IMR-90 (cell line): ENCODE data around the gene INPP5E. TPM values are rescaled to one million over a fixed set of nuclear protein-coding genes. Genes with fewer than 3 reads are reported as not detected.

Source experiments
- ATAC-seq: fragments of 200-7000 bp; cut with Tn5 transposase; 2 replicates; pipeline ENCODE4 v1.9.1; 2020; ENCODE audit warnings: low read depth, mild to moderate bottlenecking, moderate library complexity
- BruUV-seq: library from RNA; stranded (reverse); fragments of 400-500 nt; replicated peaks from 2 replicates; lab custom pipeline; 2021; lab: Mats Ljungman, UMichigan
- CTCF ChIA-PET: fragments of 300-600 bp; formaldehyde crosslinking; extraction: SDS; loops from one replicate; lab custom pipeline; 2021; ENCODE audit warnings: antibody characterized with exemption; lab: Yijun Ruan, JAX
- POLR2A ChIA-PET: fragments of 300-600 bp; sonication (Branson Sonifier 250); formaldehyde crosslinking; loops from one replicate; lab custom pipeline; 2022; ENCODE audit warnings: antibody characterized with exemption; ENCODE audit not compliant: unreplicated experiment; lab: Charles Lee
- DNase-seq: peaks from one replicate; pipeline ENCODE4 v3.0.0; 2013
- H2AFZ ChIP-seq: replicated peaks from 2 replicates; pipeline ENCODE3; 2013; ENCODE audit warnings: low read length, mild to moderate bottlenecking; ENCODE audit not compliant: poor library complexity
- H2AK5ac ChIP-seq: 2 replicates; pipeline ENCODE4 v1.6.1; 2013; ENCODE audit warnings: low read depth, low read length, inconsistent platforms
- H2AK9ac ChIP-seq: replicated peaks from 2 replicates; pipeline ENCODE3; 2013; ENCODE audit warnings: mild to moderate bottlenecking, low read depth, low read length, moderate library complexity; ENCODE audit not compliant: poor library complexity
- H2BK120ac ChIP-seq: 2 replicates; pipeline ENCODE4 v1.6.1; 2013; ENCODE audit warnings: low read depth, low read length, inconsistent platforms
- H2BK15ac ChIP-seq: 3 replicates; pipeline ENCODE4 v1.6.1; 2013; ENCODE audit warnings: low read depth, low read length, inconsistent platforms
- H2BK20ac ChIP-seq: 2 replicates; pipeline ENCODE4 v1.6.1; 2013; ENCODE audit warnings: low read depth, mild to moderate bottlenecking, inconsistent platforms, low read length, moderate library complexity
- H2BK5ac ChIP-seq: 2 replicates; pipeline ENCODE4 v1.6.1; 2013; ENCODE audit warnings: mild to moderate bottlenecking, low read depth, low read length, inconsistent platforms; ENCODE audit not compliant: poor library complexity, severe bottlenecking
- H3K14ac ChIP-seq: replicated peaks from 2 replicates; pipeline ENCODE4 v1.6.1; 2013; ENCODE audit warnings: low read depth, low read length, inconsistent platforms
- H3K18ac ChIP-seq: 2 replicates; pipeline ENCODE4 v1.6.1; 2013; ENCODE audit warnings: low read depth, low read length, control low read depth
- H3K23ac ChIP-seq: 2 replicates; pipeline ENCODE4 v1.6.1; 2013; ENCODE audit warnings: low read depth, low read length, inconsistent platforms
- H3K27ac ChIP-seq: 2 replicates; pipeline ENCODE4 v1.5.1; 2013; ENCODE audit warnings: mild to moderate bottlenecking, control low read depth, low read length; ENCODE audit not compliant: insufficient read depth
- H3K27me3 ChIP-seq: 2 replicates; pipeline ENCODE4 v1.6.1; 2013; ENCODE audit warnings: low read length; ENCODE audit not compliant: control insufficient read depth, insufficient read depth
- H3K36me3 ChIP-seq: 2 replicates; pipeline ENCODE4 v1.6.1; 2013; ENCODE audit warnings: low read length, mixed read lengths; ENCODE audit not compliant: control insufficient read depth, insufficient read depth
- H3K4ac ChIP-seq: 2 replicates; pipeline ENCODE4 v1.6.1; 2013; ENCODE audit warnings: low read depth, low read length, inconsistent platforms
- H3K4me1 ChIP-seq: 2 replicates; pipeline ENCODE4 v1.6.1; 2013; ENCODE audit warnings: low read length, mixed read lengths; ENCODE audit not compliant: control insufficient read depth, insufficient read depth
- H3K4me2 ChIP-seq: 2 replicates; pipeline ENCODE4 v1.6.1; 2013; ENCODE audit warnings: low read depth, mild to moderate bottlenecking, control low read depth, low read length, moderate library complexity
- H3K4me3 ChIP-seq: 2 replicates; pipeline ENCODE4 v1.5.1; 2013; ENCODE audit warnings: low read depth, mild to moderate bottlenecking, control low read depth, low read length, moderate library complexity; ENCODE audit not compliant: insufficient read depth
- H3K56ac ChIP-seq: 2 replicates; pipeline ENCODE4 v1.6.1; 2013; ENCODE audit warnings: low read length, inconsistent platforms; ENCODE audit not compliant: insufficient read depth; ENCODE audit errors: extremely low read depth
- H3K79me1 ChIP-seq, 2 experiments: 2 replicates each; pipeline ENCODE4 v1.6.1; 2013; ENCODE audit warnings: low read length in 2 of 2, inconsistent platforms in 1 of 2, low read depth in 1 of 2
- H3K9ac ChIP-seq: 2 replicates; pipeline ENCODE4 v1.6.1; 2013; ENCODE audit warnings: low read depth, low read length, control low read depth
- H3K9me1 ChIP-seq: 2 replicates; pipeline ENCODE4 v1.6.1; 2013; ENCODE audit warnings: low read length, inconsistent platforms; ENCODE audit not compliant: insufficient read depth
- H3K9me3 ChIP-seq: 2 replicates; pipeline ENCODE4 v1.6.1; 2013; ENCODE audit warnings: low read length; ENCODE audit not compliant: control insufficient read depth, insufficient read depth
- H4K20me1 ChIP-seq: 2 replicates; pipeline ENCODE4 v1.6.1; 2013; ENCODE audit warnings: low read length, inconsistent platforms; ENCODE audit not compliant: insufficient read depth
- H4K5ac ChIP-seq: 2 replicates; pipeline ENCODE4 v1.6.1; 2013; ENCODE audit warnings: mild to moderate bottlenecking, low read depth, low read length, control low read depth
- H4K8ac ChIP-seq, 2 experiments: 2 replicates each; pipeline ENCODE4 v1.6.1; 2013; ENCODE audit warnings: low read depth in 2 of 2, low read length in 2 of 2, control low read depth in 1 of 2, inconsistent platforms in 1 of 2
- H4K91ac ChIP-seq: 2 replicates; pipeline ENCODE4 v1.6.1; 2013; ENCODE audit warnings: low read depth, low read length, inconsistent platforms; ENCODE audit not compliant: insufficient read depth
- BHLHE40 ChIP-seq: fragments of 150-350 bp; IDR thresholded peaks from 2 replicates; pipeline ENCODE4 v1.6.1; 2016; ENCODE audit warnings: mild to moderate bottlenecking, low read depth, low read length
- CEBPB ChIP-seq: IDR thresholded peaks from 2 replicates; pipeline ENCODE4 v1.6.1; 2012; ENCODE audit warnings: low read depth, low read length, improper control_type of control experiment
- CHD1 ChIP-seq: IDR thresholded peaks from 2 replicates; pipeline ENCODE4 v1.6.1; 2012; ENCODE audit warnings: low read depth, low read length, improper control_type of control experiment
- CTCF ChIP-seq: conservative IDR thresholded peaks from 2 replicates; pipeline ENCODE4 v1.5.1; 2012; ENCODE audit warnings: mild to moderate bottlenecking, low read depth, low read length, improper control_type of control experiment
- ELK1 ChIP-seq: fragments of 150-350 bp; IDR thresholded peaks from 2 replicates; pipeline ENCODE4 v1.6.1; 2016; ENCODE audit warnings: low read depth, mild to moderate bottlenecking, low read length, moderate library complexity, borderline replicate concordance
- FOS ChIP-seq: fragments of 150-350 bp; IDR thresholded peaks from 2 replicates; pipeline ENCODE4 v1.6.1; 2016; ENCODE audit warnings: low read depth, low read length
- MAZ ChIP-seq: IDR thresholded peaks from 2 replicates; pipeline ENCODE4 v1.6.1; 2012; ENCODE audit warnings: low read depth, mild to moderate bottlenecking, low read length, improper control_type of control experiment, moderate library complexity, borderline replicate concordance
- MXI1 ChIP-seq: IDR thresholded peaks from 2 replicates; pipeline ENCODE4 v1.6.1; 2012; ENCODE audit warnings: low read depth, mild to moderate bottlenecking, low read length, moderate library complexity, borderline replicate concordance
- NFE2L2 ChIP-seq: fragments of 150-350 bp; IDR thresholded peaks from 2 replicates; pipeline ENCODE4 v1.6.1; 2016; ENCODE audit warnings: low read depth, mild to moderate bottlenecking, low read length
- POLR2A ChIP-seq: IDR thresholded peaks from 2 replicates; pipeline ENCODE4 v1.6.1; 2012; ENCODE audit warnings: mild to moderate bottlenecking, low read depth, low read length
- RCOR1 ChIP-seq: IDR thresholded peaks from 2 replicates; pipeline ENCODE4 v1.6.1; 2012; ENCODE audit warnings: mild to moderate bottlenecking, low read length, improper control_type of control experiment; ENCODE audit not compliant: insufficient replicate concordance
- SMC3 ChIP-seq: fragments of 150-350 bp; IDR thresholded peaks from 2 replicates; pipeline ENCODE4 v1.6.1; 2016; ENCODE audit warnings: low read depth, mild to moderate bottlenecking, antibody characterized with exemption, low read length, moderate library complexity
- USF2 ChIP-seq: fragments of 150-350 bp; IDR thresholded peaks from 2 replicates; pipeline ENCODE4 v1.6.1; 2017; ENCODE audit warnings: mild to moderate bottlenecking, antibody characterized with exemption, low read length, low read depth
- WGBS, 2 experiments: methylation state at CpG; one replicate each; pipeline versions ENCODE4 v1.1.5 to v1.1.7; 2013; ENCODE audit warnings: missing lambda C conversion rate in 2 of 2; ENCODE audit not compliant: insufficient read length in 1 of 2; ENCODE audit errors: extremely low coverage in 2 of 2; 5-methylcytosine and 5-hydroxymethylcytosine counted together
- dilution Hi-C: fragments of 300-500 bp; cut with HindIII; formaldehyde crosslinking; loops from one replicate; pipeline ENCODE4 v1.14.3; 2018; ENCODE audit warnings: low sequenced_read_pairs; ENCODE audit not compliant: unreplicated experiment
- in situ Hi-C: fragments of 300-500 bp; cut with MboI; formaldehyde crosslinking; loops from 3 replicates; pipeline ENCODE4 v1.14.3; 2019; ENCODE audit warnings: low sequenced_read_pairs, inconsistent platforms, mixed read lengths
- intact Hi-C: fragments of 100-400 bp; cut with micrococcal nuclease; formaldehyde crosslinking; loops from 2 replicates; pipeline ENCODE4 v1.10.0; 2022
- polyA plus RNA-seq, 3 experiments: library from polyadenylated mRNA; depleted of rRNA; stranded (reverse); fragments of >200 nt; gene quantifications; 2 replicates each; pipeline ENCODE4 v1.2.3, GENCODE V29; 2012; ENCODE audit warnings: low replicate concordance in 1 of 3
- total RNA-seq: library from RNA; depleted of rRNA; stranded (reverse); fragments of >200 nt; gene quantifications from 2 replicates; pipeline ENCODE4 v1.2.3, GENCODE V29; 2012

The INPP5E gene
- total and polyA plus RNA-seq, 2 of the 4 experiments (the other 2 are of a cell fraction) = 1.6 to 9.4 TPM

- H3K56ac ChIP-seq = no peak overlapping the region
- H2BK15ac ChIP-seq = no peak overlapping the region
- no peak overlapping the region for H2AK5ac ChIP-seq
- H3K4ac ChIP-seq = no peak overlapping the region
- 92% methylated on average over 5 of the region's 14 CpGs; no CpG with 5 or more reads in 1 of the 2 experiments for WGBS, 2 experiments
- no peak overlapping the region for H2BK20ac ChIP-seq
- H3K23ac ChIP-seq = no peak overlapping the region
- no peaks in the 10 kb centered on the region for H3K27me3 ChIP-seq
- H4K5ac ChIP-seq = no peak overlapping the region
- H3K36me3 ChIP-seq = peaks cover 90% of the 10 kb centered on the region
- CTCF ChIA-PET = no interaction called here
- DNase-seq = no peak
- no peak overlapping the region for H3K4me3 ChIP-seq
- H4K20me1 ChIP-seq = peaks cover 93% of the 10 kb centered on the region
- no TSS peak for BruUV-seq
- no peaks in the 10 kb centered on the region for H3K9me3 ChIP-seq
- POLR2A ChIA-PET = no interaction called here
- no peak overlapping the region for H3K4me2 ChIP-seq
- no peak overlapping the region for H2AFZ ChIP-seq
- H2BK120ac ChIP-seq = no peak overlapping the region
- no peak overlapping the region for H3K27ac ChIP-seq
- no peaks in the 10 kb centered on the region for H3K4me1 ChIP-seq
- no peak overlapping the region for H4K91ac ChIP-seq
- H3K9me1 ChIP-seq = no peaks in the 10 kb centered on the region
- dilution Hi-C loops = no loop called here
- H4K8ac ChIP-seq = no peak overlapping the region
- in situ Hi-C loops = no loop called here
- intact Hi-C loops = no loop called here
- peaks cover 34 to 92% of the 10 kb centered on the region in 2 experiments for H3K79me1 ChIP-seq
- ATAC-seq = no peak
- no peak overlapping the region for H2AK9ac ChIP-seq
- H2BK5ac ChIP-seq = no peak overlapping the region
- no peak overlapping the region for H3K14ac ChIP-seq
- H3K18ac ChIP-seq = no peak overlapping the region
- no peak overlapping the region for H3K9ac ChIP-seq
- no peak for TF ChIP-seq RCOR1
- no peak for TF ChIP-seq FOS
- TF ChIP-seq BHLHE40 = no peak
- TF ChIP-seq POLR2A = no peak
- TF ChIP-seq MXI1 = no peak
- no peak for TF ChIP-seq CEBPB
- no peak for TF ChIP-seq CHD1
- no peak for TF ChIP-seq USF2
- TF ChIP-seq MAZ = no peak
- no peak for TF ChIP-seq SMC3
- no peak for TF ChIP-seq NFE2L2
- no peak for TF ChIP-seq CTCF
- TF ChIP-seq ELK1 = no peak
Measured at GRCh38 chr9:136473354-136473721, 33.7 kb upstream of the INPP5E start.
